Neuronal stem cell (in vitro differentiated cells): ENCODE results near the gene GORAB.

ENCODE experiments used
- DNase-seq: peaks from one replicate; pipeline ENCODE4 v3.0.0-alpha.2; 2013; ENCODE audit warnings: low spot score
- H2AFZ ChIP-seq: one replicate; pipeline ENCODE4 v1.6.1; 2013; ENCODE audit warnings: mild to moderate bottlenecking, low read length, inconsistent platforms
- H2AK5ac ChIP-seq: 2 replicates; pipeline ENCODE4 v1.6.1; 2013; ENCODE audit warnings: low read depth, mild to moderate bottlenecking, inconsistent platforms, low read length, moderate library complexity, mixed read lengths
- H2BK120ac ChIP-seq: 2 replicates; pipeline ENCODE4 v1.6.1; 2013; ENCODE audit warnings: low read depth, mild to moderate bottlenecking, inconsistent platforms, low read length, moderate library complexity, mixed read lengths
- H2BK12ac ChIP-seq: one replicate; pipeline ENCODE4 v1.6.1; 2013; ENCODE audit warnings: low read length, inconsistent platforms
- H2BK15ac ChIP-seq: 2 replicates; pipeline ENCODE4 v1.6.1; 2013; ENCODE audit warnings: mild to moderate bottlenecking, low read length, inconsistent platforms, mixed read lengths
- H2BK5ac ChIP-seq: one replicate; pipeline ENCODE4 v1.6.1; 2013; ENCODE audit warnings: inconsistent platforms, mild to moderate bottlenecking, low read length, moderate library complexity
- H3K14ac ChIP-seq: one replicate; pipeline ENCODE4 v1.6.1; 2013; ENCODE audit warnings: low read length, inconsistent platforms
- H3K18ac ChIP-seq: 2 replicates; pipeline ENCODE4 v1.6.1; 2013; ENCODE audit warnings: low read length, inconsistent platforms
- H3K23ac ChIP-seq: 2 replicates; pipeline ENCODE4 v1.6.1; 2013; ENCODE audit warnings: low read depth, mild to moderate bottlenecking, mixed read lengths, low read length, inconsistent platforms; ENCODE audit not compliant: poor library complexity
- H3K27ac ChIP-seq: replicated peaks from 3 replicates; pipeline ENCODE4 v1.5.1; 2013; ENCODE audit warnings: low read length, inconsistent platforms
- H3K27me3 ChIP-seq, 3 experiments: 2 replicates each; pipeline ENCODE4 v1.6.1; 2013; ENCODE audit warnings: low read length in 3 of 3, mild to moderate bottlenecking in 2 of 3, inconsistent platforms in 1 of 3, low read depth in 1 of 3, mixed read lengths in 1 of 3, moderate library complexity in 1 of 3; ENCODE audit not compliant: control insufficient read depth in 3 of 3, insufficient read depth in 3 of 3
- H3K36me3 ChIP-seq, 2 donors: replicated peaks in 1 of 2; 2 replicates each; pipeline ENCODE4 v1.6.1; 2013; ENCODE audit warnings: low read length in 2 of 2; ENCODE audit not compliant: control insufficient read depth in 2 of 2, insufficient read depth in 2 of 2
- H3K4ac ChIP-seq: 2 replicates; pipeline ENCODE4 v1.6.1; 2013; ENCODE audit warnings: inconsistent platforms, mild to moderate bottlenecking, low read length, moderate library complexity
- H3K4me1 ChIP-seq, 2 donors: 1 replicate in 1 of 2; 2 replicates in 1 of 2; pipeline ENCODE4 v1.6.1; 2013; ENCODE audit warnings: low read length in 2 of 2, low read depth in 1 of 2; ENCODE audit not compliant: control insufficient read depth in 2 of 2, insufficient read depth in 1 of 2
- H3K4me2 ChIP-seq: one replicate; pipeline ENCODE4 v1.6.1; 2013; ENCODE audit warnings: mild to moderate bottlenecking, low read length, inconsistent platforms; ENCODE audit not compliant: insufficient read depth, poor library complexity, severe bottlenecking
- H3K4me3 ChIP-seq, 2 donors: 2 replicates each; pipeline ENCODE4 v1.5.1; 2013; ENCODE audit warnings: low read length in 2 of 2, mild to moderate bottlenecking in 2 of 2, inconsistent platforms in 1 of 2, moderate library complexity in 1 of 2
- H3K79me1 ChIP-seq: one replicate; pipeline ENCODE4 v1.6.1; 2013; ENCODE audit warnings: low read depth, mild to moderate bottlenecking, inconsistent platforms, low read length, moderate library complexity
- H3K9ac ChIP-seq: one replicate; pipeline ENCODE4 v1.6.1; 2013; ENCODE audit warnings: mild to moderate bottlenecking, low read depth, low read length, inconsistent platforms; ENCODE audit not compliant: poor library complexity
- H3K9me3 ChIP-seq, 2 donors: replicated peaks in 1 of 2; 2 replicates each; pipeline versions ENCODE3 to v1.6.1; 2013; ENCODE audit warnings: low read length in 2 of 2, mild to moderate bottlenecking in 2 of 2, inconsistent platforms in 1 of 2, low read depth in 1 of 2, mixed read lengths in 1 of 2, moderate library complexity in 1 of 2; ENCODE audit not compliant: control insufficient read depth in 2 of 2, insufficient read depth in 1 of 2
- H4K8ac ChIP-seq: one replicate; pipeline ENCODE4 v1.6.1; 2013; ENCODE audit warnings: low read depth, mild to moderate bottlenecking, inconsistent platforms, low read length, moderate library complexity
- H4K91ac ChIP-seq: one replicate; pipeline ENCODE4 v1.6.1; 2013; ENCODE audit warnings: low read length, low read depth, mild to moderate bottlenecking, inconsistent platforms; ENCODE audit not compliant: poor library complexity
- WGBS, 2 donors: extraction: QIAGEN DNeasy Blood & Tissue Kit; methylation state at CpG; one replicate each; pipeline ENCODE4 v1.1.7; 2013; ENCODE audit warnings: missing lambda C conversion rate in 2 of 2, mixed read lengths in 1 of 2; ENCODE audit not compliant: insufficient read length in 2 of 2, insufficient replicate concordance in 1 of 2; ENCODE audit errors: extremely low coverage in 2 of 2; 5-methylcytosine and 5-hydroxymethylcytosine counted together

Gene GORAB

DNA sequence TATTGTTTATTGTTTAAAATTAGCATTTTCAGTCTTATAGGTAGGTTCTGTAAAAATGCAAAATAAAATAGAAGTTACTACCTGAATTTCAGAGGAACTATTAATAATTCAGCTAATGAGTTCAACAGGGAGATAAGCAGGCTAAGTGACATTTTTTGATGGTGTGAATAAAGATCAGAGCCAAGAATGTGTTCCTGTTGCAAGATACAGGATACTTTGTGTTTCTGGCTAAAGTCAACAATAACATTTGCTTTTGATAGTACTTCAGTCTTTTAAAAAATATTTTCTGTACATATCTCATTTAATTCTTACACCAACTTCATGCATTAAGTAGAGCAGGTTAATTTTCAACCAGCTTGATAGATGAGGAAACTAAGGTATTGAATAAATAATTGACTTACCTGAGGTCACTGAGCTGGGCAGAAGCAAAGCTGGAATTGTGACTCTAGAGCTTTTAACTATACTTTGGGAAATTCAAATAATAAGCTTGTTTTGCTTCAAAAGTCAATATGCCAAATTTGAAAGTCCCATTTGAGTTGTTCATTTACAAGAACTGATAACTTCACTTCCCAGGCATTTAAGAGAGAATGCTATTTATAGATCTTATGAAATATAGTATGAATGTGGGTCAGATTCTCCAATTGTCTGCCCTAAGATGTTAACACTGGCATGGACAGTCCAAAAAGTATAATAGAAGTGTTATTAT is 6.0 kb downstream of the GORAB start:
- Histone ChIP-seq H3K9ac (no peak overlapping the region), H2BK5ac (no peak overlapping the region), H3K9me3 (peaks cover 0 to 6% of the 10 kb centered on the region in 2 donors), H3K14ac (no peak overlapping the region), H3K27me3 (no peaks in the 10 kb centered on the region), H3K4me2 (no peak overlapping the region), H2BK12ac (no peak overlapping the region), H3K27ac (no peak overlapping the region), H3K4ac (no peak overlapping the region), H2AFZ (no peak overlapping the region), H3K4me3 (no peak overlapping the region), H3K23ac (no peak overlapping the region), H3K4me1 (peaks cover 2 to 6% of the 10 kb centered on the region in 2 donors), H3K79me1 (no peaks in the 10 kb centered on the region), H3K18ac (no peak overlapping the region), H2BK15ac (no peak overlapping the region), H3K36me3 (peaks cover 7 to 68% of the 10 kb centered on the region in 2 donors), H2AK5ac (no peak overlapping the region), H4K8ac (no peak overlapping the region), H4K91ac (no peak overlapping the region), H2BK120ac (no peak overlapping the region)
- DNase-seq, result no peak

DNA sequence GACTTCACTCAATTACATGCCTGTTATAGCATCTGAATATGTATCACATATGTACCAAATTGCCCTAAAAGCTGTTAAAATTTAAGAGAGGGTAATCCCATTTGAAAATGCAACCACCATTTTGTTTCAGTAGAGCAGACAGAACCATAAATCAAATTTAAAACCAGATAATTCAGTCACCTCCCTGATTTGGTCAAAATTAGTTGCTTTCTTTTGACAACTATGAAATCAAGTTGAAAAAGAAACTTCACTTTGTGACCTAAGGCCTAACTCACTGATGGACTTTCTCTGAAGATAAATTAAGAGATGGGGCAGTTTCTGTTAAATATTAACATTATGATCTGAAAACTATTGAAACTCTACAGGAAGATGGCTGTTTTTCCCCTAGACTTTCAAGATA is 6.7 kb downstream of the GORAB start:
- Histone ChIP-seq H3K4me1 (peaks cover 0 to 4% of the 10 kb centered on the region in 2 donors), H3K4me2 (no peak overlapping the region), H3K18ac (no peak overlapping the region), H2BK12ac (no peak overlapping the region), H3K23ac (no peak overlapping the region), H2BK5ac (no peak overlapping the region), H2BK120ac (no peak overlapping the region), H3K9me3 (peaks cover 0 to 6% of the 10 kb centered on the region in 2 donors), H4K91ac (no peak overlapping the region), H3K4ac (no peak overlapping the region), H4K8ac (no peak overlapping the region), H3K27me3 (no peaks in the 10 kb centered on the region), H3K36me3 (peaks cover 9 to 76% of the 10 kb centered on the region in 2 donors), H3K79me1 (no peaks in the 10 kb centered on the region), H3K4me3 (no peak overlapping the region), H3K27ac (no peak overlapping the region), H3K9ac (no peak overlapping the region), H2AK5ac (no peak overlapping the region), H2AFZ (no peak overlapping the region), H2BK15ac (no peak overlapping the region), H3K14ac (no peak overlapping the region)
- DNase-seq, result no peak

GRCh38 chr1:170539154-170539553 is 7.2 kb downstream of the GORAB start:
- Histone ChIP-seq H3K4ac (no peak overlapping the region), H2BK120ac (no peak overlapping the region), H4K8ac (no peak overlapping the region), H3K27ac (no peak overlapping the region), H2BK15ac (no peak overlapping the region), H3K23ac (no peak overlapping the region), H3K9me3 (peaks cover 0 to 6% of the 10 kb centered on the region in 2 donors), H4K91ac (no peak overlapping the region), H2BK12ac (no peak overlapping the region), H3K14ac (no peak overlapping the region), H3K4me3 (no peak overlapping the region), H2BK5ac (no peak overlapping the region), H3K36me3 (peaks cover 9 to 78% of the 10 kb centered on the region in 2 donors), H2AFZ (no peak overlapping the region), H3K27me3 (no peaks in the 10 kb centered on the region), H3K9ac (no peak overlapping the region), H3K79me1 (no peaks in the 10 kb centered on the region), H3K4me1 (peaks cover 0 to 4% of the 10 kb centered on the region in 2 donors), H3K4me2 (no peak overlapping the region), H2AK5ac (no peak overlapping the region), H3K18ac (no peak overlapping the region)
- no peak for DNase-seq
- no CpG with 5 or more reads among the region's 9 CpGs for WGBS, 2 donors

GRCh38 chr1:170544624-170545023 is 12.7 kb downstream of the GORAB start:
- H3K4ac ChIP-seq, result no peak overlapping the region
- no peak overlapping the region for H2BK120ac ChIP-seq
- no peak overlapping the region for H2AFZ ChIP-seq
- H2BK5ac ChIP-seq, result no peak overlapping the region
- no peaks in the 10 kb centered on the region for H3K27me3 ChIP-seq
- no peak for DNase-seq
- WGBS, 2 donors, result no CpG with 5 or more reads among the region's 4 CpGs
- no peak overlapping the region for H3K14ac ChIP-seq
- H3K27ac ChIP-seq, result no peak overlapping the region
- no peak overlapping the region for H3K23ac ChIP-seq
- H3K9me3 ChIP-seq, result peaks cover 0 to 11% of the 10 kb centered on the region in 2 donors
- H2BK15ac ChIP-seq, result no peak overlapping the region
- H3K36me3 ChIP-seq, result peaks cover 13 to 96% of the 10 kb centered on the region in 2 donors
- no peak overlapping the region for H2BK12ac ChIP-seq
- no peak overlapping the region for H3K18ac ChIP-seq
- H4K91ac ChIP-seq, result no peak overlapping the region
- no peak overlapping the region for H3K4me3 ChIP-seq
- no peak overlapping the region for H2AK5ac ChIP-seq
- H3K79me1 ChIP-seq, result no peaks in the 10 kb centered on the region
- H4K8ac ChIP-seq, result no peak overlapping the region
- H3K4me1 ChIP-seq, result no peaks in the 10 kb centered on the region
- H3K4me2 ChIP-seq, result no peak overlapping the region
- no peak overlapping the region for H3K9ac ChIP-seq
